DMS 273 treated with DMSO at 0.1 percent for 48 hours (cell line): ENCODE results near the gene KCTD15.

Experiments used
- DNase-seq: peaks from one replicate; lab custom pipeline; 2025; lab: John Stamatoyannopoulos, UW

The KCTD15 gene, protein sequence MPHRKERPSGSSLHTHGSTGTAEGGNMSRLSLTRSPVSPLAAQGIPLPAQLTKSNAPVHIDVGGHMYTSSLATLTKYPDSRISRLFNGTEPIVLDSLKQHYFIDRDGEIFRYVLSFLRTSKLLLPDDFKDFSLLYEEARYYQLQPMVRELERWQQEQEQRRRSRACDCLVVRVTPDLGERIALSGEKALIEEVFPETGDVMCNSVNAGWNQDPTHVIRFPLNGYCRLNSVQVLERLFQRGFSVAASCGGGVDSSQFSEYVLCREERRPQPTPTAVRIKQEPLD

DNA sequence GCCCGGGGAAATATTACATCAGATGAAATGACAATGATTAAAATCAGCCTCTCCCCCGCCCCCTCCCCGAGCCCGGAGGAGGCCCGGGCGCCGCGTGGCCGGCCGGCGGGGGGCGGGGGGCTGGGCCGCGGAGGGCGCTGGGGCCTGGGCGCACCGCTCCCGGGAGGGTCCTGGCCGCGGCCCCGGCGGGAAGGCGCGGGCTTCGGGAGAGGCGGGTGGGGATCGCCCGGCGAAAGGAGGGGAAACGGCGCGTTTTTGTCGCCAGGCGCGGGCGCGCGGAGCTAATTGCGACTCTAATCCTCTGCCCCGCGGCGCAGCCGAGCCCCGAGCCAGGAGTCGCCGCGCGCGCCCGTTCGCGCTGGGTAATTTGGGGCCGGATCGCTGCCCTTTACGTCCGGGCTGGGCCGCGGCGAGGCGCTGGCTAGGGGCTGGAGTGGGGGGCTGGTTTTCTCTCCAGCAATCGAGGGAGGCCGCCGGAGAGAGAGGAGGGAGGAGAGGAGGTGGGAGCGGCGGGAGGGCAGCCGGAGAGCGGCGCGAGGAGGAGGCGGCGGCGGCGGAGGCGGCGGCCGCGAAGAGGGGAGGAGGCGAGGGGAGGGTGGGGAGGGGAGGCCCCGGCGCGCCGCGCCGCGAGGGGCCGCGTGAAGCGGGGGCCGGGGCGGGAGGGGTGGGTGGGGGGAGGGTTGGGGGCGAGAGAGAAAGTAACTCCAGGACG, at the start of gene KCTD15:
TSS of gene KCTD15 (plus strand) at position 707 of the 712 bp plus-strand sequence. CDS start 3,585 bp downstream, outside the sequence.
- no peak for DNase-seq

DNA sequence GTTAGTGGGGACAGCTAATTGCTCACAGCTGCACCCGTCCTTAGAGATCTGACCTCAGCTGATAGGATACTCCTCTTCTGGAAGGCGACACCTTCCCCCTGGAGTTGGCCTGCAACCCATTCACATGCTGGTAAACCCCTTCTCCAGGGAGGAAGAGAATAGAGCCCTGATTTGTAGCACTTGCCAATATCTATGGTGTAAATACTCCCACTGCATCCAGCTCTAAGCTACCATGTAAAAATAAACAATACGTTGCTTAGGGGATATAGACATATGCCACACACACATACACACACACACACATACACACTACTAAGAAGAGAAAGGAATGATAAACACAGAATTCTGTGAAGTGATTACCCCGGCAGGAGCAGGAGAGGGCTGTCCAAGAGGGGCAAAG, 49.4 kb upstream of the KCTD15 start:
- DNase-seq: no peak

DNA sequence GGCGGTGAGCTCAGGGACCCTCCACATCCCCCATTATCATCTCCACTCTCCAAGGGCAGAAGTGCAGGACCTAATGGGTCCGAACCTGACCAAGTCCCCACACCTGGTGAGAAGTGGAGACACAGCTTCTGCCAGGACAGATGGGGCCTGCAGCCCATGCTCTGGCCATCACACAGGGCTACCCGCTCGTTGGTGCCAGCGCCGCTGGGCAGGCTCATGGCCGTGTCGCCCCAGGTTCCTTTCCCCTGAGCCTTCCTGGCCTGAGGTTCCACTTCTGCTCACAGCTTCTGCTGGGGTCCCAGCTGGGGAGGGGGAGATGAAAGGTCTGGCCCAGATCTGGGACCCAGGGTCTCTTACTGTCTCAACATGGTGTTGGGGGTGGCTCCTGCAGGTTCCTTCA, 48.4 kb upstream of the KCTD15 start:
- DNase-seq: no peak

DNA sequence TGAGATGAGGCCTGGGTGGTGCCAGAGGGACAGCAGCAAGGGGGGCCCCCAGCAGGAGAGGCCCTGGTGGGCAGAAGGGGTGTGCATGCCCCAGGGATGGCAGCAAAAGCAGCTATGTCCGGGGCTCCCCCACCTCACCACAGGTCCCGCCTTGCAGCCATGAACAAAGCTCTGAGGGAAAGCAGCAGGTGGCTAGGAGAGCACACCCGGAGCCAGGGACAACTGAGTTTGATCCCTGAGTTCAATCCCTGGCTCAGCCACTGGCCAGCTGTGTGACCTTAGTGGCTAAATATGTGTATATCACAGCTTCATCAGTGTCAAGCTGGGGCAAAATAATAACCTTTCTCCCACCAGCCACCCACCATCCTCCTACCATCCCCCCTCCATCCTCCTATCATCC, 47.7 kb upstream of the KCTD15 start:
- no peak for DNase-seq

DNA sequence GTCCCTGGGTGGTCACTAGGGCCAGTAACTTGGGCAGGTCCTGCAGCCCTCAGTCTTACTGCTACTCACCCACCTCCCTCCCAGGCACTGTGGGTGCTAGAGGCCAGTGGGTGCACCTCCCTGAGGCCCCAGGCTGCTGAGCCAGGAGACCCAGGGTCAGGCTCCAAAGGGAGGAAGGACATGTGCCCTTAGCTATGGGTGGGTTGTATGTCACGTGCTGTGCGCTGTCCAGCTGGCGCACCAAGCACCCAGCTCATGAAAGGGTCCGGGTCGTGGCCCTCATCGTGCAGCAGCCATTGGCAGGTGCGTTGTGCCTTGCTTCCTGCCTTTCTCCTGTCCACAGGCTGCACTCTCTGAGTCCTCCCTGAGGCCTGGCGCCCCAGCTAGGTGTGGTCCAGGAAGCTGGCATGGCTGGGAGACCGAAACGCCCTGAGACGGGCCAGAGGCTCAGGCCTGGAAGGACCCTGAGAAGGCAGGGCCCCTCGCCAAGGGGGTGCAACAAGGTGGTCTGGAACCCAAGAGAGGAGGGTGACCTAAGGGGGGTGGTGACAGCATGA, 47.0 kb upstream of the KCTD15 start:
- no peak for DNase-seq

DNA sequence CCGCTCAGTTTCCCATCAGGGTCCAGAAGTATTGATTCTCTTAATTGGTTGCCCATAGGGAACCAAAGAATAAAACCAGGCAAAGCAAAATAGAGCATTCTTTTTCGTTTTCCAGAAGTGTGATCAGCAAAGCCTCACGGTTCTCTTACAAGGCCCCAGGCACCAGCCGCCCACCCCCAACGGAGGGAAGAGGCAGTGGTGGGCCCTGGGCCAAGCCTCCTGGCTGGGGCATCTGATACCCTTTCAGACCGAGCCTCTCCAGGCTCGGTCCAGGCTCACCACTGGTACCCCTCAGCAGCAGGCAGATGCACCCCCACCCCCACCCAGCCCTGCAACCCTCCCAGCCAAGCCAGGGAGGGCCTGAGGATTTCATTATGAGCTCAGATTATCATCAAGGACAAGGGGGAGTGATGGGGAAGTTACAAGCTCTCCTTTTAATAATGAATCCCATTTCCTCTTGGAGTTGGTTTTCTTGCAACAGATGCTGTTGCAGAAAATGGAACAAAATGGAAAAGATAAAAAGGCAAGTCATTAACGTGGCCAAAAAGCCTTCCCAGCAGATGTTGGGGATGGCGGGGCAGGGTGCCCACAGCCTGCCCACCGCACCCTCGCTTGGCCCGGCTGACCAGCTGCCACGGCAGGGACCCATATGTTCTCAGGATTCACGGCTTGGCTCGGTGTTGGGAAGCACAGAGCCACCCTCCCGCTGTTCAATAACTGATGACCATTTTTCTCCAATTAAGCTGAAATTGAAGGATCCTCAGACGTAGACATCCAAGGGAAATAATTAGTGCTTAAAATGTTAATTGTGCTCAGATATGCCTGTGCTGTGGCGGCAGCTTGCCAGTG, 45.9 kb upstream of the KCTD15 start:
- DNase-seq: peak; percentile 68

DNA sequence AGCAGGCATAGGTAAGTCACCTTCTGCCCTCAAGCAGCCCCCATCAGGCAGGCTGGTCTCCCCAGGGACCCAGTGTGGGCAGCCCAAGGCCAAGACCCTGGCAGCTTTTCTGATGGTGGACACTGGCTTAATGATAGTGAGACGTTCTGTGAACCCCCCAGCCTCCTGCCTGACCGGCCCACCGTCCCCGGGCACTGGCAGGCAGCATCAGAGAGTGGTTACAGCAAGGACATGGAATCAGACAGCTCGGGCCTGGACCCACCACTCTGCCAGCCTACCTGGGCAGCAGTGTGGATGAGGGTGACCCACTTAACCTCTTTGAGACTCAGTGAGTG, 45.3 kb upstream of the KCTD15 start:
- DNase-seq: no peak

DNA sequence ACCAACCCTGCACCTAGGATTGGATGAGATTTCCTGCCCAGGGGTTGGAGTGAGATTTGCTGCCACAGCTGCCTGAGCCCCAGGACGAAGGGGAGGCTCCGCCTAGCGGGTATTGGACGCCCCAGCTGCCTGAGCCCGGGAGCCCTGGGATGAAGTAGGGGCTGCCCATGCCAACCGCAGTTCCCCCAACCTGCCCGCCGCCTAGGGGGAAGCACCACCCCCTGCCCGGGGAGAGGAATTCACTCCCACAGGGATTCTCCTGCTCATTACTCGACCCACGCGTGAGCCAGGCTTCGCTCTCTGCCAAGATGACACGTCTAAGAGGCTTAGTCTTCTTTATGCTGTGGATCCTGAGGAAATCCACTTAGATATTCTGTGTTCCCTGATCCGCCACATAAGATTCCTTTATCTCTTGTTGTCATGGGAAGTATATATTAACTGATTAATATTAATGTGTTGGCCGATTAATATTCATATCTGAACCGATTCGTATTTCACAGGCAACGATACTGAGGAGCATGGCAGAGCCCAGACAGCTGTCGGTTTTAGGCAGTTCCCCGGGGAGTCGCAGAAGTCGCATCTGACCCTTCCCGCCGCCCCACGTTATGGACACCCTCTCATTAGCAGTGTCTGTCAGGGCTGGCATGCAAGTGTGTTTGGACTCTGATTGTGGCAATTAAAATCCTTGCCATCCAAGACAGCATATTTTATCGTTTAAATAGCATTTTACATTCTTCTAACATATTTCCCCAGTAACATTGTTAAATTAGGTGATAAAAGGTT, 44.5 kb upstream of the KCTD15 start:
- DNase-seq: no peak

DNA sequence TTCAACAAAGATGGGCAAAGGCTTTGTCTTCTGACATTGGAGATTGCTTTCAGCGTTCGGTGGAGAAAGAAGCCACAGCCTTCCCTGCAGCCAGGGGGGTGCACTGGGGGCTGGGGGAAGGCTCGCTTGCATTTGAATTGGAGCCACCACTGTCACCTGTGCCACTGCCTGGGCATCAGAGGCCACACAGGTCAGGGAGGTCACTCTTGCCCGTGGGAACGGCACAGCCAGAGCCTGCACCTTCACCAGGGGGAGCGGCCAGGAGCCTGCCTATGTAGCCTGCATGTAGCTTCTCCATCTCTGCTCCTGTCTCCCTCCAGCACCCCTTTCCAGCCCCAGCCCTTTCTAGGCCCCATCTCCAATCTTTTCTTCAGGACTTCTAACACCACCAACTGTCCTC, 43.7 kb upstream of the KCTD15 start:
- DNase-seq: no peak

DNA sequence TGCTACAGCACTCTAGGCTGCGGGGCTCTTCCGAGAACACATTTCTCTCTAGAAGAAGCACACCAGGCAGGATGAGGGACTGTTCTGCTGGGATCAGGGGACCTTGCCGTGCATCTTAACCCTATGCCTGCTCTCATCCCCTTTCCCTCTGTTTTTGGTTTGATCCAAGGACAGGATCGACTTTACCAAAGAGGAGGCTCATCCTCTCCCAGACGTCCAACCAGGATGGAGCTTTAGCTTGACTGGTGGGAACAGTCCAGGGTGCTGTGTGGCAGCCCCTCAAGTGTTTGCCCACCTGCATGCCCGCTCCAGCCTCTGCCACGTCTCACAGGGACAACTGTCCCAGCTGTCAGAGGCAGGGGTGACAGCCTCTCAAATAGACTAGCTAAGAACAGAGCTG, 42.3 kb upstream of the KCTD15 start:
- DNase-seq: no peak

DNA sequence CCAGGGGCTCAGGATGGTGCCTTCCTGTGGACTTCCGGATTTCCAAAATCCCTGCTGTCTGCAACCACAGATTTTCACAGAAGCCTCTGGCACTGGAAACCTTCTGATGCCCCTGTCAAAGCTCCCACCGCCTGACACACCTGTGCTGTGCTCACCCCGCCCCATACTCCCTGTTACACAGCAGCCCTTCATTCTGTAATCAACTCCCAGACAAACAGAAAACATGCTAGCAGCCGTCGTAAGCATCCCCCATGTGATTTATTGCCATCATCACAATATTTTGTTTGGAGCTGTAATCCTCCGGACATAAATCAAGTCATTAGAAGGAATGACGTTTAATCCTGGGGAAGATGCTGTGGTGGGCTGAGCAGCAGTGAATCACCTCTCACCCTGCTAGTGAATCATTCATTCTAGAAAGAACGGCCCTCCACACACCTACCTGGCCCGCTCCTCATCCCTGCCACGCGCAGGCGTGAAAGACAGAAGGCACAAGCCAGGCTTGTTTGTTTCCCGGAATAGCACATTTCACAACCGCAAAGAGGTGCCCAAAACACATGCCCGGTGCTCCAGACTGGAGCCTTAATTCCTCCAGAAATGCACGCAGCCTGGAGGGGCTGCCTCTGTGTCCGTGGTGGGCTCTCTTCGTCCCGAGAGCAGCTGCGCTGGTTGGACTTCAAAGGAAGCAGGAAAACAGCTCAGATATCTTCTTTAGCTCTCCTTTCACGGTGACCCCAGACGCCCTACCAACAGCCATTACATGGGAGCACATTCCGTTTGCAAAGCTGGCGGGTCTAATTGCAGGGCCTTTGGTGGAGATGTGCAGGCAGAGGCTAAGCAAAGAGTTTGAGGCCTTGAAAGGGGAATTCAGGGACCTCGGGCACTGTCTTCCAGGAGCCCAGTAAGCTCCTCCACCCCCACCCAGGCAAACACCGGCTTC, 41.3 kb upstream of the KCTD15 start:
- no peak for DNase-seq

DNA sequence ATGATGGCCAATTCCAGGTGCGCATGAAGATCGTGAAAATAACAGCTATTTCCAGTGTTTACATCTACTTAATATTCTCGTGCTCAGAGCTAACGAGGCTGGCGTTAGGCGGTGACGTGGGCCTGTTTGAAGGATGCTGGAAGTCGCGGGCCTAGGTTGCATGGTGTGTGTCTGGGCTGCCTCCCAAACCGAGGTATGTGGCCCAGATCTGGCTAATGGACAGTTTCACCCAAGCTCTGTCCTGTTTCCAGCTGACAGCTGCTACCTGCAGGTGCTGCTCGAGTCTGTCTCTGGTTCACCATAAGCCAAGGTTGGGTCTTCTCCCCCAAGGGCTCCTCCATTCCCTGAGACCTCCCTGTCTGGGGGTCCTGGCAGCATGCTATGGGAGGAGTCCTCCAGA, 40.5 kb upstream of the KCTD15 start:
- no peak for DNase-seq

DNA sequence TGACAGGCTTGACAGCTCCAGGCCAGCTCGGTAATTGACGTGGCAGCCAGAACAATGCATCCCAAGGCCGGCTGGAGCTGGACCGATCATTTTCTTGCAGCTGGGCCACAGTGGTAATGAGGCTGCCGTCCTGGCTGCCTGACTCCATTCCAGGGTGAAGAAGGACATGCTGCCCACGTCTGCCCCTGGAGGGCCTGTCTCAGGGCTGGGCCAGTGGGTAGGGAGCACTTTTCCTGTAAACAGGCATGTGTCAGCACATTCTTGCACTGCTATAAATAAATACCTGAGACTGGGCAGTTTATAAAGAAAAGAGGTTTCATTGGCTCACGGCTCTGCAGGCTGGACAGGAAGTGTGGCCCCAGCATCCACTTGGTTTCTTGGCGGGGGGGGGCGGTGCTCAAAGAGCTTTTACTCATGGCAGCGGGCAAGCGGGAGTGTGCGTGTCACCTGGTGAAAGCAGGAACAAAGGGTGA, 38.1 kb upstream of the KCTD15 start:
- DNase-seq: no peak

DNA sequence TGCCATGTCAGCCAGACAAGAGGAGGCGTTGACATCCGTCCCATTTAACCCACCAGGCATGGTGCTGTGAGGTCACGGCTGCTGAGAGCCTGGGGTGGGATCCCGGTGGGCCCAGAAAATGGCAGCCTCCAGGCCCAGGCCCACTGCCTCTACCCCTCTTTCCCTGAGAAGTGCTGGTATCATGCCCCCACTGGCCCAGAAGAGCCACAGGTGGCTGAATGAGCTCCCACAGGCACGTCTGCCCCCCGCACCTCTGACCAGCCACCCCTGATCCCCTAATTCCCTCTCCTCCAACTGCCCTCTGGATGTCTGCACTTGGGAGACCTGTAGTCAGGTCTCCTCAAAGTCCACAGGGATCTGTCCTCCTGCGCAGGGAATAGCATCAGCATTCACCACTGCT, 37.3 kb upstream of the KCTD15 start:
- DNase-seq: no peak

DNA sequence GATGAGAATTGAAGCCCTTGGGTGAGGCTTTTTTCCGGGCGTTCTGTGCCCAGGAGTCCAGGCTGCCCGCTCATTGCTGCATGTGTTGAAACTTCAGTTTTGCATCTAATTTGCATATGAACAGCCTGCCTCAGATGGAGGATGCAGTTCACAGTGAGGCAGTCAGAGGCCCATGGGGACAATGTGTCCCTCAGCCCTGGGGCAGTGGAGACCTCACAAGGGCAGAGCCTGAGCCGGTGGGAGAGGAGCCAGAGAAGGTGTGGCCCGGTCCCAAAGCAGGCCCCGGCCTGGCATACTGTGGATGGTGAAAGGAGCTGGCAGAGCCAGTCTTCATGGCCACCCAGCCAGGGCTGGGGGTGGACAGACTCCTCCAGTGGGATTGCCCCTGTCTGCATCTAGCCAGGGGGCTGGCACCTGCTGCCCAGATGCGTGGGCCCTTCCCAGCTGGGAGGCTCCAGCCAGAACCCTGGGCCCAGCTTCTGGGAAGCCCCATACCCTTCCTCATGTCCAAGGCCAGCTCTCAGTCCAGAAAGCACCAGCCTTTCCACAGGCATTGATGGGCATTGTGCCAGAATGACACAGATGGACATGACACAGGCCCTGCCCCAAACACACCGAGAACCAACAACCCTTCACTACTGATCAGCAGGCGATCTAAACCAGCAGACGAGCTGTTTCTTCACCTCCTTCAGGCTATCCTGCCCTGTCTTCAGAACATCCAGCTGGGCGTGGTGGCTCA, 32.9 kb upstream of the KCTD15 start:
- DNase-seq: no peak

DNA sequence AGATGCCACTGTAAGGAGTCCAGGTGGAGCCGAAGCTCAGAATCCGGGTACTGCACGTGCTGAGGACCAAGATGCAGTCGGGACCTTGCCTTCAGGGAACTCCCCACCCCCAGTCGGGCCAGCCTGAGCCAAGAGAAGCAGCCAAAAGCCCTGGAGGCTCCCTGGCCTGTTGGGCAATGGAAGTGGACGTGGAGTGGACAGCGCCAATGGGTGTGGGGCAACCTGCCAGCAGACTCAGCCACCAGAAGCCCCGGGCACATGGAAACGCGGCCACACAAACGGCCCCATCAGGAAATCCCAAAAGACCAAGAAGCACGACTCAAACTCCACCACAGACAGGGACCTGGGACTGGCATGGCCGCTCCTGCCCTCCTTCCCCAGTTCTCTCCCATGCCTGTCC, 30.0 kb upstream of the KCTD15 start:
- DNase-seq: no peak

DNA sequence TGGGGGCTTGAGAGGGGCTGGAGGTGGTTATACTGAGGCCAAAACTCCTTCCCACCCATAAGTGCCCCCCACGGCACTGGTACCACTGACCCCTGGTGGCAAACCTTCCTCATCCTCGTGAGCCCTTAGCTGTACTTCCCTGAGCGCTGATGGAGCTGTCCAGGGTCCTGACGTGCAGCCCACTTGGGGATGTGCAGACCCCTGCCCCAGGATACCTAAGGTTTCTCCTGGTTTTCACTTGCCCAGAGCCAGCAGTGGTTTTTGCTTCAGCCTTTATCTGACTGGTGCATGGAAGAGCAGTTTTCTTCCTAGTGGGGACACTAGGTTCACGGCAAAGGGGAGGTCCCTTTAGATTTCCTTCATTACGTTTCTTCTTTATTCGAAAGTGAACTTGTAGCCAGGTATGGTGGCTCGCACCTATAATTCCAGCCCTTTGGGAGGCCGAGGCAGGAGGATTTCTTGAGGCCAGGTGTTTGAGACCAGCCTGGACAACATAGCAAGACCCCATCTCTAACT, 28.7 kb upstream of the KCTD15 start:
- no peak for DNase-seq

DNA sequence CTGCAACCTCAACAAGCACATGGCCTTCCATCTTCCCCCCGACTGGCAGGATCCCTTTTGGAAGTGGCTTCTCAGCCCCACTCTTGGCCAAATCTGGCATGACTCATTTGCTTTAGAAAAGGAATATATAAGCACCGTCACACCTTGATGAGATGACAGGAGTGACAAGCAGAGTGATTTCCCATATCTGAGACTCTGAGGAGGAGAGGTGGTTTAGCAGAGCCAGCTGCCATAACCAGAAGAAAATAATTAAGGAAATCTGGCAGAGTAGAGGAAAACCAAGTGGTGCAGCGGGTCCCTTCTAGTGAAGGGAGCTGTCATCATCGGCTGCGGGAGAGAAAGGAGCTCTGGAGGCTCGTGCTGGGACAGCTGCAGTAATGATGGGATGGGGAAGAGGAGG, 27.5 kb upstream of the KCTD15 start:
- DNase-seq: no peak

DNA sequence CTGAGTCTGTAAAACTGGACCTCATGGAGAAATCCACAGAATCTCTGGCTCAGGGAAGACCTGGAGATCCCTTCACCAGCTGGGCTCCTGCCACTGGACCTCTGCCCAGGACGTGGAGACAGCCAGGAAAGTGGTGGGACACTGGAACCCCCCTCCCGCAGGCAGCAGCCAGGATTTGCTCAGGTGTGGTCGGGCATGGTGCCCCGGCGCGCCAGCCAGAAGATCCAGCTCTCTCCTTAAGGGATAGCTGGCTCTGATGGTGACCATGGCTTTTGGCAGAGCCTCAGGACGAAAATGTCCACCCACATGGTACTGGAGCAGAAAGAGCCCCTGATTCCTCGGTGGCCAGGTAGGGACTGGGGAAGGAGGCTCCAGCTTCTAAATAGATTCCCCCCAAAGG, 26.6 kb upstream of the KCTD15 start:
- DNase-seq: no peak
